GM23338 (cell line): ENCODE data around the gene MPPED2. TPM values are rescaled to one million over a fixed set of nuclear protein-coding genes. Genes with fewer than 3 reads are reported as not detected.

Experiments
- ATAC-seq: fragments of 200-7000 bp; cut with Tn5 transposase; 3 replicates; pipeline ENCODE4 v1.9.1; 2020
- DNase-seq: peaks from one replicate; pipeline ENCODE4 v3.0.0-alpha.2; 2015; ENCODE audit warnings: low spot score
- H2AFZ ChIP-seq: fragments of 200-600 bp; sonication (generic); 2 replicates; pipeline ENCODE4 v1.8.0; 2016; ENCODE audit warnings: antibody characterized with exemption, mild to moderate bottlenecking, moderate library complexity
- H3F3A ChIP-seq: fragments of 200-600 bp; sonication (generic); replicated peaks from 2 replicates; pipeline ENCODE4 v1.8.0; 2017; ENCODE audit warnings: antibody characterized with exemption, mixed run types, low read depth
- H3K27ac ChIP-seq: fragments of 200-600 bp; sonication (generic); 2 replicates; pipeline ENCODE4 v1.6.1; 2016; ENCODE audit warnings: low read depth
- H3K27me3 ChIP-seq: fragments of 200-600 bp; sonication (generic); 2 replicates; pipeline ENCODE4 v1.8.0; 2016; ENCODE audit warnings: mild to moderate bottlenecking, mixed run types, moderate library complexity; ENCODE audit not compliant: insufficient read depth
- H3K36me3 ChIP-seq: fragments of 200-600 bp; sonication (generic); 2 replicates; pipeline ENCODE4 v1.8.0; 2016; ENCODE audit warnings: mild to moderate bottlenecking; ENCODE audit not compliant: insufficient read depth
- H3K4me1 ChIP-seq: fragments of 200-600 bp; sonication (generic); 2 replicates; pipeline ENCODE4 v1.8.0; 2016; ENCODE audit warnings: mild to moderate bottlenecking, moderate library complexity; ENCODE audit not compliant: insufficient read depth
- H3K4me2 ChIP-seq: fragments of 200-600 bp; sonication (generic); 2 replicates; pipeline ENCODE4 v1.7.1; 2017; ENCODE audit warnings: mixed run types
- H3K4me3 ChIP-seq: fragments of 200-600 bp; sonication (generic); 2 replicates; pipeline ENCODE4 v1.6.1; 2016; ENCODE audit warnings: mixed run types
- H3K79me2 ChIP-seq: fragments of 200-600 bp; sonication (generic); replicated peaks from 2 replicates; pipeline ENCODE4 v1.8.0; 2017; ENCODE audit warnings: mild to moderate bottlenecking; ENCODE audit not compliant: insufficient read depth
- H3K9me2 ChIP-seq: fragments of 200-600 bp; sonication (generic); 2 replicates; pipeline ENCODE4 v1.8.0; 2017; ENCODE audit not compliant: insufficient read depth
- H4K20me1 ChIP-seq: fragments of 200-600 bp; sonication (generic); replicated peaks from 2 replicates; pipeline ENCODE4 v1.8.0; 2017; ENCODE audit warnings: mild to moderate bottlenecking; ENCODE audit not compliant: insufficient read depth
- H3K27ac Mint-ChIP-seq: 2 replicates; pipeline ENCODE4 v1.8.0; 2020; ENCODE audit warnings: inconsistent platforms, mild to moderate bottlenecking, moderate library complexity, mixed read lengths
- H3K27me3 Mint-ChIP-seq: 3 replicates; pipeline ENCODE4 v1.8.0; 2022; ENCODE audit warnings: low read depth, mild to moderate bottlenecking, moderate library complexity, mixed read lengths, inconsistent platforms; ENCODE audit not compliant: insufficient read depth, poor library complexity
- H3K36me3 Mint-ChIP-seq: 3 replicates; pipeline ENCODE4 v1.8.0; 2021; ENCODE audit warnings: low read depth, mild to moderate bottlenecking, inconsistent platforms, moderate library complexity, mixed read lengths
- H3K4me1 Mint-ChIP-seq: 3 replicates; pipeline ENCODE4 v1.8.0; 2020; ENCODE audit warnings: mild to moderate bottlenecking, inconsistent platforms, mixed read lengths
- H3K4me3 Mint-ChIP-seq: 3 replicates; pipeline ENCODE4 v1.8.0; 2021; ENCODE audit warnings: moderate library complexity, mild to moderate bottlenecking, inconsistent platforms, mixed read lengths
- H3K9me3 Mint-ChIP-seq: 3 replicates; pipeline ENCODE4 v1.8.0; 2020; ENCODE audit warnings: moderate library complexity, mild to moderate bottlenecking, inconsistent platforms, mixed read lengths
- CREB1 ChIP-seq: fragments of 250-450 bp; sonication (Bioruptor Pico); IDR thresholded peaks from 2 replicates; pipeline ENCODE4 v1.5.0; 2020; ENCODE audit warnings: low read depth, mild to moderate bottlenecking, moderate library complexity
- CTCF ChIP-seq, 2 experiments: fragments of 200-600 bp in 1 of 2; sonication (generic) in 1 of 2; conservative IDR thresholded peaks; 2 replicates each; pipeline versions ENCODE4 v1.5.1 to v1.6.1; 2016 to 2017; ENCODE audit warnings: antibody characterized with exemption in 2 of 2, low read depth in 2 of 2, mild to moderate bottlenecking in 2 of 2, moderate library complexity in 1 of 2
- ETS1 ChIP-seq: IDR thresholded peaks from 2 replicates; pipeline ENCODE4 v1.6.1; 2016; ENCODE audit warnings: antibody characterized with exemption
- EZH2phosphoT487 ChIP-seq: fragments of 200-600 bp; sonication (generic); IDR thresholded peaks from one replicate; pipeline ENCODE4 v1.8.1; 2018; ENCODE audit warnings: antibody characterized with exemption; ENCODE audit not compliant: unreplicated experiment
- JUNB ChIP-seq: IDR thresholded peaks from one replicate; pipeline ENCODE4 v1.6.1; 2016; ENCODE audit warnings: antibody characterized with exemption; ENCODE audit not compliant: unreplicated experiment
- NANOG ChIP-seq: IDR thresholded peaks from 2 replicates; pipeline ENCODE4 v1.6.1; 2016; ENCODE audit warnings: antibody characterized with exemption, borderline replicate concordance
- POLR2AphosphoS5 ChIP-seq: IDR thresholded peaks from 2 replicates; pipeline ENCODE4 v1.6.1; 2016; ENCODE audit warnings: antibody characterized with exemption, low read depth
- REST ChIP-seq: IDR thresholded peaks from one replicate; pipeline ENCODE4 v1.6.1; 2018; ENCODE audit warnings: antibody characterized with exemption; ENCODE audit not compliant: unreplicated experiment
- STAT1 ChIP-seq: IDR thresholded peaks from one replicate; pipeline ENCODE4 v1.6.1; 2016; ENCODE audit warnings: antibody characterized with exemption; ENCODE audit not compliant: unreplicated experiment
- ZNF114 ChIP-seq: fragments of 250-450 bp; sonication (Bioruptor Pico); IDR thresholded peaks from 2 replicates; pipeline ENCODE4 v1.5.0; 2020; ENCODE audit warnings: mild to moderate bottlenecking, moderate library complexity
- ZNF331 ChIP-seq: fragments of 250-450 bp; sonication (Bioruptor Pico); IDR thresholded peaks from 2 replicates; pipeline ENCODE4 v1.5.0; 2020; ENCODE audit warnings: low read depth, mild to moderate bottlenecking, moderate library complexity
- ZNF462 ChIP-seq: fragments of 250-450 bp; sonication (Bioruptor Pico); IDR thresholded peaks from 2 replicates; pipeline ENCODE4 v1.5.0; 2020; ENCODE audit warnings: mild to moderate bottlenecking, moderate library complexity
- polyA plus RNA-seq: library from polyadenylated mRNA; unstranded; fragments of >200 nt; fragmentation: Nextera tagmentation; extraction: Ambion mirVana; gene quantifications from 2 replicates; pipeline ENCODE4 v1.2.1, GENCODE V29; 2016
- total RNA-seq: library from RNA; depleted of rRNA; stranded (reverse); fragments of >200 nt; shearing (Covaris generic); gene quantifications from 2 replicates; pipeline ENCODE4 v1.2.3, GENCODE V29; 2014

The MPPED2 gene
- total and polyA plus RNA-seq, 2 experiments from 2014 or later, result 4.4 to 6.8 TPM

- no peak for TF ChIP-seq CTCF (conservative IDR thresholded peaks at IDR 0.05; ENCODE audit: low read depth in 2 of 2)
- TF ChIP-seq REST, result no peak
- no peak for TF ChIP-seq ZNF114 (CRISPR knock-in tag)
- TF ChIP-seq JUNB, result no peak
- TF ChIP-seq NANOG, result no peak
- TF ChIP-seq ETS1, result no peak
These were observed 152.3 kb downstream of the MPPED2 start (continued) for GRCh38 chr11:30433831-30434230.

- H3K4me3 Mint-ChIP-seq, result no peak overlapping the region
- Histone ChIP-seq H3K4me1 (no peaks in the 10 kb centered on the region), H3K4me3 (no peak overlapping the region), H3K9me2 (no peaks in the 10 kb centered on the region), H3F3A (no peaks in the 10 kb centered on the region), H3K36me3 (no peaks in the 10 kb centered on the region), H3K79me2 (no peaks in the 10 kb centered on the region), H4K20me1 (no peaks in the 10 kb centered on the region), H2AFZ (no peak overlapping the region), H3K4me2 (no peak overlapping the region), H3K27me3 (no peaks in the 10 kb centered on the region), H3K27ac (no peak overlapping the region)
- DNase-seq (no peak), ATAC-seq (no peak)
- no peaks in the 10 kb centered on the region for H3K27me3 Mint-ChIP-seq
- no peaks in the 10 kb centered on the region for H3K36me3 Mint-ChIP-seq
- H3K4me1 Mint-ChIP-seq, result peaks cover 9% of the 10 kb centered on the region; the same call in 2 of the 3 replicates
- no peaks in the 10 kb centered on the region for H3K9me3 Mint-ChIP-seq
- no peak overlapping the region for H3K27ac Mint-ChIP-seq
- TF ChIP-seq EZH2phosphoT487 (no peak), NANOG (no peak), CREB1 (CRISPR knock-in tag) (no peak), POLR2AphosphoS5 (no peak), ZNF462 (CRISPR knock-in tag) (no peak), ZNF331 (no peak), STAT1 (no peak)
These were observed 153.4 kb downstream of the MPPED2 start for GRCh38 chr11:30432716-30433115.
